ENCODE results near the gene MOBP. TPM values are rescaled to one million over a fixed set of nuclear protein-coding genes. Genes with fewer than 3 reads are reported as not detected.

MOBP gene
- total and polyA plus RNA-seq, 2 of the 4 experiments (the other 2 are of a cell fraction): not detected

GRCh38 chr3:39466988-39467387, 492 bp upstream of the MOBP start:
- Histone ChIP-seq H2BK20ac (ENCODE audit: low read depth, low read length) (no peak overlapping the region), H3K27ac (ENCODE audit: insufficient read depth, low read length) (no peak overlapping the region), H3K18ac (ENCODE audit: low read depth, low read length) (no peak overlapping the region), H2BK5ac (ENCODE audit: low read depth, low read length, poor library complexity, severe bottlenecking) (no peak overlapping the region), H3K79me1 (ENCODE audit: low read depth in 1 of 2, low read length in 2 of 2) (no peaks in the 10 kb centered on the region), H2BK15ac (ENCODE audit: low read depth, low read length) (no peak overlapping the region), H3K27me3 (ENCODE audit: control insufficient read depth, insufficient read depth, low read length) (no peaks in the 10 kb centered on the region; the same call in 1 of the 2 replicates), H3K56ac (ENCODE audit: extremely low read depth, insufficient read depth, low read length) (no peak overlapping the region), H2AK5ac (ENCODE audit: low read depth, low read length) (no peak overlapping the region), H4K91ac (ENCODE audit: insufficient read depth, low read depth, low read length) (no peak overlapping the region), H2AFZ (replicated peaks; ENCODE audit: low read length, poor library complexity) (no peak overlapping the region), H3K23ac (ENCODE audit: low read depth, low read length) (no peak overlapping the region), H3K4me1 (ENCODE audit: control insufficient read depth, insufficient read depth, low read length) (no peaks in the 10 kb centered on the region), H3K9me1 (ENCODE audit: insufficient read depth, low read length) (no peaks in the 10 kb centered on the region), H4K20me1 (ENCODE audit: insufficient read depth, low read length) (no peaks in the 10 kb centered on the region), H3K9me3 (ENCODE audit: control insufficient read depth, insufficient read depth, low read length) (no peaks in the 10 kb centered on the region), H4K5ac (ENCODE audit: low read depth, low read length) (no peak overlapping the region), H3K4me2 (ENCODE audit: low read depth, low read length) (no peak overlapping the region), H4K8ac (ENCODE audit: low read depth in 2 of 2, low read length in 2 of 2) (no peak overlapping the region), H3K4ac (ENCODE audit: low read depth, low read length) (no peak overlapping the region), H3K4me3 (ENCODE audit: insufficient read depth, low read depth, low read length) (no peak overlapping the region), H2BK120ac (ENCODE audit: low read depth, low read length) (no peak overlapping the region), H3K9ac (ENCODE audit: low read depth, low read length) (no peak overlapping the region), H3K14ac (replicated peaks; ENCODE audit: low read depth, low read length) (no peak overlapping the region), H2AK9ac (replicated peaks; ENCODE audit: low read depth, low read length, poor library complexity) (no peak overlapping the region), H3K36me3 (ENCODE audit: control insufficient read depth, insufficient read depth, low read length) (no peaks in the 10 kb centered on the region)
- no TSS peak for BruUV-seq (replicated peaks)
- POLR2A ChIA-PET (ENCODE audit: unreplicated experiment): no interaction called here
- 56% methylated on average over 3 of the region's 3 CpGs; no CpG with 5 or more reads in 1 of the 2 experiments for WGBS, 2 experiments (ENCODE audit: extremely low coverage in 2 of 2, insufficient read length in 1 of 2)
- intact Hi-C loops (cut with micrococcal nuclease) (no loop called here), in situ Hi-C loops (cut with MboI; ENCODE audit: low sequenced_read_pairs) (no loop called here), dilution Hi-C loops (cut with HindIII; ENCODE audit: low sequenced_read_pairs, unreplicated experiment) (no loop called here)
- TF ChIP-seq USF2 (IDR thresholded peaks at IDR 0.05; ENCODE audit: low read depth, low read length) (no peak), ELK1 (IDR thresholded peaks at IDR 0.05; ENCODE audit: borderline replicate concordance, low read depth, low read length) (no peak), MXI1 (IDR thresholded peaks at IDR 0.05; ENCODE audit: borderline replicate concordance, low read depth, low read length) (no peak), CHD1 (IDR thresholded peaks at IDR 0.05; ENCODE audit: low read depth, low read length) (no peak), RFX5 (IDR thresholded peaks at IDR 0.05; ENCODE audit: low read depth, low read length) (no peak), POLR2A (IDR thresholded peaks at IDR 0.05; ENCODE audit: low read depth, low read length) (no peak)
- ATAC-seq (ENCODE audit: low read depth) (no peak), DNase-seq (no peak)
- CTCF ChIA-PET: no interaction called here
